A673 (cell line): ENCODE results near the gene RARRES2.

Experiments
- CTCF ChIP-seq: fragments of 300-800, 200-600 bp; sonication (generic); conservative IDR thresholded peaks from 2 replicates; pipeline ENCODE4 v1.5.1; 2017; ENCODE audit warnings: low read depth, mild to moderate bottlenecking, antibody characterized with exemption, low read length, moderate library complexity, mixed read lengths
- EZH2 ChIP-seq: fragments of 200-600 bp; sonication (generic); IDR thresholded peaks from 2 replicates; pipeline ENCODE4 v1.6.1; 2017; ENCODE audit warnings: borderline replicate concordance, low read depth, mild to moderate bottlenecking, mixed read lengths, antibody characterized with exemption, low read length; ENCODE audit not compliant: poor library complexity, severe bottlenecking

GRCh38 chr7:150340024-150340749 lies 1.2 kb downstream of the RARRES2 start:
- TF ChIP-seq CTCF = no peak
- no peak for TF ChIP-seq EZH2
